ENCODE measurements around the gene LSM2. TPM values are rescaled to one million over a fixed set of nuclear protein-coding genes. Genes with fewer than 3 reads are reported as not detected.

Gene LSM2
- total RNA-seq, 2 experiments from 2014 or later: 78.4 to 82.6 TPM

GRCh38 chr6:31850765-31851484 is 44.2 kb upstream of the LSM2 start:
- TF ChIP-seq, protein P1, sequence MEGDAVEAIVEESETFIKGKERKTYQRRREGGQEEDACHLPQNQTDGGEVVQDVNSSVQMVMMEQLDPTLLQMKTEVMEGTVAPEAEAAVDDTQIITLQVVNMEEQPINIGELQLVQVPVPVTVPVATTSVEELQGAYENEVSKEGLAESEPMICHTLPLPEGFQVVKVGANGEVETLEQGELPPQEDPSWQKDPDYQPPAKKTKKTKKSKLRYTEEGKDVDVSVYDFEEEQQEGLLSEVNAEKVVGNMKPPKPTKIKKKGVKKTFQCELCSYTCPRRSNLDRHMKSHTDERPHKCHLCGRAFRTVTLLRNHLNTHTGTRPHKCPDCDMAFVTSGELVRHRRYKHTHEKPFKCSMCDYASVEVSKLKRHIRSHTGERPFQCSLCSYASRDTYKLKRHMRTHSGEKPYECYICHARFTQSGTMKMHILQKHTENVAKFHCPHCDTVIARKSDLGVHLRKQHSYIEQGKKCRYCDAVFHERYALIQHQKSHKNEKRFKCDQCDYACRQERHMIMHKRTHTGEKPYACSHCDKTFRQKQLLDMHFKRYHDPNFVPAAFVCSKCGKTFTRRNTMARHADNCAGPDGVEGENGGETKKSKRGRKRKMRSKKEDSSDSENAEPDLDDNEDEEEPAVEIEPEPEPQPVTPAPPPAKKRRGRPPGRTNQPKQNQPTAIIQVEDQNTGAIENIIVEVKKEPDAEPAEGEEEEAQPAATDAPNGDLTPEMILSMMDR (conservative IDR thresholded peaks at IDR 0.05; ENCODE audit: low read length): no peak
- no peak for TF ChIP-seq EZH2phosphoT487 (IDR thresholded peaks at IDR 0.05; ENCODE audit: borderline replicate concordance, low read depth, low read length)
- no peak overlapping the region for H3K4me2 ChIP-seq (ENCODE audit: low read length)
- H3K4me3 ChIP-seq (ENCODE audit: low read depth, low read length, poor library complexity, severe bottlenecking): no peak overlapping the region
- no peaks in the 10 kb centered on the region for H3K9me2 ChIP-seq (ENCODE audit: insufficient read depth, low read length)
- DNase-seq (ENCODE audit: low spot score): no peak
- no TSS peak for BruUV-seq (replicated peaks)
- no peaks in the 10 kb centered on the region for H3K79me2 ChIP-seq (ENCODE audit: insufficient read depth, low read depth, low read length)
- ChIA-PET POLR2A (interaction anchor here (0.7 to 1.0 kb wide), 4 partner anchors 12 to 268 kb away, joined by 3 to 7 read pairs (median 4); partner anchors contain the start of gene NEU1), CTCF (ENCODE audit: unreplicated experiment) (no interaction called here)
- H4K20me1 ChIP-seq (ENCODE audit: insufficient read depth, low read length): no peaks in the 10 kb centered on the region
- no peak overlapping the region for H2AFZ ChIP-seq (ENCODE audit: low read length)
- 0 out of 2 replicates have a peak, but pooled peaks cover 3% of the 10 kb centered on the region for H3K9me3 ChIP-seq (ENCODE audit: low read length)
- H3K4me1 ChIP-seq (ENCODE audit: insufficient read depth, low read length, poor library complexity, severe bottlenecking): no peaks in the 10 kb centered on the region
- intact Hi-C loops (cut with micrococcal nuclease; ENCODE audit: unreplicated experiment): no loop called here
- no peak overlapping the region for H3K27ac ChIP-seq (ENCODE audit: low read depth, low read length, poor library complexity, severe bottlenecking)
- no peaks in the 10 kb centered on the region for H3K36me3 ChIP-seq (ENCODE audit: insufficient read depth, low read length)

- no peaks in the 10 kb centered on the region for H3K9me3 ChIP-seq (ENCODE audit: low read length)
- no peak for TF ChIP-seq EZH2phosphoT487 (IDR thresholded peaks at IDR 0.05; ENCODE audit: borderline replicate concordance, low read depth, low read length)
- TF ChIP-seq, protein P1 (conservative IDR thresholded peaks at IDR 0.05; ENCODE audit: low read length): no peak
- BruUV-seq (replicated peaks): no TSS peak
- H3K4me1 ChIP-seq (ENCODE audit: insufficient read depth, low read length, poor library complexity, severe bottlenecking): no peaks in the 10 kb centered on the region
- H2AFZ ChIP-seq (ENCODE audit: low read length): no peak overlapping the region
- H3K79me2 ChIP-seq (ENCODE audit: insufficient read depth, low read depth, low read length): no peaks in the 10 kb centered on the region
- H3K4me2 ChIP-seq (ENCODE audit: low read length): no peak overlapping the region
- intact Hi-C loops (cut with micrococcal nuclease; ENCODE audit: unreplicated experiment): no loop called here
- ChIA-PET POLR2A (interaction anchor here (0.7 kb wide), 1 partner anchor 10 kb away, joined by 5 read pairs; no protein-coding TSS in a partner anchor), CTCF (ENCODE audit: unreplicated experiment) (no interaction called here)
- no peak overlapping the region for H3K4me3 ChIP-seq (ENCODE audit: low read depth, low read length, poor library complexity, severe bottlenecking)
- DNase-seq (ENCODE audit: low spot score): no peak
- no peaks in the 10 kb centered on the region for H3K36me3 ChIP-seq (ENCODE audit: insufficient read depth, low read length)
- H4K20me1 ChIP-seq (ENCODE audit: insufficient read depth, low read length): no peaks in the 10 kb centered on the region
- no peak overlapping the region for H3K27ac ChIP-seq (ENCODE audit: low read depth, low read length, poor library complexity, severe bottlenecking)
- H3K9me2 ChIP-seq (ENCODE audit: insufficient read depth, low read length): no peaks in the 10 kb centered on the region
Measured at GRCh38 chr6:31847276-31847978, 40.7 kb upstream of the LSM2 start.
